Adipose tissue (tissue), 3 donors: ENCODE measurements around the gene CELF2. TPM values are rescaled to one million over a fixed set of nuclear protein-coding genes. Genes with fewer than 3 reads are reported as not detected.

Source experiments
- H3K27ac ChIP-seq: one replicate; pipeline ENCODE4 v1.5.1; 2013; ENCODE audit warnings: low read depth, low read length
- WGBS, 3 donors: extraction: QIAGEN DNeasy Blood & Tissue Kit; methylation state at CpG; one replicate each; pipeline ENCODE4 v1.1.7; 2013; 5-methylcytosine and 5-hydroxymethylcytosine counted together
- polyA plus RNA-seq, 3 donors: library from polyadenylated mRNA; stranded (reverse); fragments of 200-250 nt; gene quantifications; one replicate each; pipeline ENCODE4 v1.2.3, GENCODE V29; 2013
- donor health status: healthy with polysubstance abuse.
- donor health status: Bipolar disorder and iron deficiency.
- donor health status: healthy.

CELF2 gene
- polyA plus RNA-seq, 3 donors: 3.5 to 26.7 (median 26.0) TPM

DNA sequence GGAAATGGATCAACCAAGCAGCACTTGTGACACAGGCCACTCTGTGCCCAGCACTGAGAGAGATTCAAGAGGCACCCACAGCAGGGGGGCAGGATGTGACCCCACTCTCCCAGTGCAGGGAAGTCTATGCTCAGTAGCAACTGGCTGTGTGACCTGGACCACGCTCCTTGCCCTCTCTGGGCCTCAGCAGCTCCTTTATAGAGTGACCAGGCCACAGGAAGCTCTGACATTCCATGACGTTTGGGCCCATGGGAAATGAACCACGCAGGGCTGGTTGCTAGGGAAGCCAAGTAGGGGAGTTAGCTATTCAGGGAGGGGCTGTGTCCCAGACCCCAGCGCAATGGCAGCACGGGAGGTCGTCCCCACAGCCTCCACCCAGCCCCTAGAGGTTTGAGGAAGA, 361.2 kb downstream of the CELF2 start:
- WGBS, 3 donors: 53 to 60% (median 54%) methylated on average over 6 of the region's 6 CpGs
- H3K27ac ChIP-seq: no peak overlapping the region

DNA sequence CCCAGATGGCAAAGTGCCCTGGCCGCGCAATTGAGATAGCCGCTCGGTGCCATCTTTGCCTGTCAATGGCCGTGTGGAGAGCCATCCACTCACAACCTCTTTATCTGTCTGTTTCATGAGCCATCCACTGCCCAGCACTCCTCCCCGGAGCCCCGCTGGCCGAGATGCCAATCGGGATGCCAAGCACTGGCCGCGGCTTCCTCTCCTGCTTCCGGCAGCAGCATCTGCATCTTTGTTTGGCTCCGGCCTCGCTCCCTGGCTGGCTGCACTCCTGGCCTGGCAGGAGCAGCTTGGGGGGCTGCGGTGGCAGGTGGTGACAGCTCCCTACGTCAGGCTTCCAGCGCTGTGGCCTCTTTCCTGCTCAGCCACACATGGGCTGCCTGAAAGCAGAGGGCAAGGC, 362.1 kb downstream of the CELF2 start:
- 87 to 89% (median 89%) methylated on average over 17 of the region's 17 CpGs for WGBS, 3 donors

DNA sequence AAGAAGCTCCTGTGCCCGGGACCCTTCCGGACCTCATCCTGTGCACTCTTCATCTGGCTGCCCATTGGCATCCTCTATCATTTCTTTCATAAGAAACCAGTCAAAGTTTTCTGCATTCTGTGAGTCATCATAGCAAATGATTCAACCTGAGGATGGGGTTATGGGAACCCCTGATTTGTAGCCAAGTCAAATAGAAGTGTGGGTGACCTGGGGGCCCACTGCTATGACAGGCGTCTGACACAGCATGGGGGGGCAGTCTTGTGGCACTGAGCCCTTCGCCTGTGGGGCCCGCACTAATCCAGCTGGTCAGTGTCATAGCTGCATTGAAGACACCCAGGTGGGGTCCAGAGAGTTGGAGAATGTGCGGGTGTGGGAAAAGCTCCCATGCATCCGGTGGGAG, 363.4 kb downstream of the CELF2 start:
- 68 to 94% (median 87%) methylated on average over 7 of the region's 7 CpGs for WGBS, 3 donors
- H3K27ac ChIP-seq: no peak overlapping the region

More for the DNA sequence above, 362.1 kb downstream of the CELF2 start:
- H3K27ac ChIP-seq: no peak overlapping the region

DNA sequence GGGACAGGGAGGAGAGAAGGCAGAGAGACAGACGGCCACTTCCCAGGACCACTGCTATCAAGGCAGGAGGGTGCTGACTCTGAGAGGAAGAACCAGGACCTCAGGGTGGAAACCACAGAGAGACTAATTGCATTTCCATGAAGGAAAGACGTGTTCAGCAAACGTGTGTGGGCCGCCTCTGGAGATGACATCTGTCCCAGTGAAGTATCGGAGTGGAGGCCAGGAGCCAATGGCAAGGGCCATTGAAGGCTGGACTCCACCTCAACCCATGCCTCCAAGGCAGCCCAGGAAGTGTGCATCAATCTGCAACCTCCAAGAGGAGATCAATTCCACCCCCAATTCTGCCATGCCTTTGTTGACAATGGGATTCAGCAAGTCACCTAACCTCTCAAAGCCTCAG, 363.8 kb downstream of the CELF2 start:
- no peak overlapping the region for H3K27ac ChIP-seq
- 46 to 68% (median 63%) methylated on average over 5 of the region's 5 CpGs for WGBS, 3 donors

DNA sequence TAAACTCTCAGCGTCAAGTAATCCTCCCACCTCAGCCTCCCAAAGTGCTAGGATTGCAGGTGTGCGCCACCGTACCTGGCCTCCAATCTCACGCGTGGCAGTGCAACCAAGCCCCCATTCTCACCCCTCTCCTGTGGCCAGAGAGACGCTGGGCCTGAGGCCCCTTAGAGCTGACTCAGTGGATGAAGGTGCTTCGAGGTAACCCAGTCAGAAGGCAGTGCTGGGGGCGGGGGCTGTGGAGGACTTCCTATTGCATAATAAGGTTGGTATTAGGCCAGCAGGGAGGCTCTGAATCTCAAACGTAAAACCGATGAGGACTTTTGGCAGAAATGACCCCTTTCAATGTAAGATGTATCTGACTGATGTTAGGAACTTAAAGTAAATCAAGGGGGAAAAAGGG, 364.5 kb downstream of the CELF2 start:
- 73 to 78% (median 75%) methylated on average over 10 of the region's 10 CpGs for WGBS, 3 donors
- no peak overlapping the region for H3K27ac ChIP-seq

DNA sequence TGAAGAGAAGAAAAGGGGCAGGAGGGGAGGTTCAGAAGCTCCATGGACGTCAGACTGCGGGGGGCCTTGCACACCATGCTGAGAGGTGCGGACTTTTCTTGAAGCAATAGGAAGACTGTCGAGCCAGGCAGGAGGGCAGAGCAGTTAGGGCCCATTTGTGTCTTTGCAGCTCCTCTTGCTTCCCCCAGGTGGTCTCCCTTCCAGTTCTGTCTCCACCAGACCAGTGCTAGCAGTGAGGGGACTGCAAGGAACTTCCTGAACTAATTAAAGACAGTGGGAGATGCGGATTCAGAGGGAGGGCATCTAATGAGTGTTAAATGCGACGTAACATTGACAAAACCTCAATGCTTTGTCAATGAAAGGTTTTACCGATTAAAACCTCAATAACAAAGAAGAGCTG, 368.4 kb downstream of the CELF2 start:
- no peak overlapping the region for H3K27ac ChIP-seq
- 69 to 90% (median 89%) methylated on average over 8 of the region's 8 CpGs for WGBS, 3 donors
